ENCODE data around the gene FGF23. TPM values are rescaled to one million over a fixed set of nuclear protein-coding genes. Genes with fewer than 3 reads are reported as not detected.
"Not testable (repeated sequence)": the region's sequence is repeated elsewhere in the genome, so short reads cannot be mapped to it uniquely, and the experiment has no call there.

Gene FGF23
- total RNA-seq, 1 donor from 2014 or later: not detected

DNA sequence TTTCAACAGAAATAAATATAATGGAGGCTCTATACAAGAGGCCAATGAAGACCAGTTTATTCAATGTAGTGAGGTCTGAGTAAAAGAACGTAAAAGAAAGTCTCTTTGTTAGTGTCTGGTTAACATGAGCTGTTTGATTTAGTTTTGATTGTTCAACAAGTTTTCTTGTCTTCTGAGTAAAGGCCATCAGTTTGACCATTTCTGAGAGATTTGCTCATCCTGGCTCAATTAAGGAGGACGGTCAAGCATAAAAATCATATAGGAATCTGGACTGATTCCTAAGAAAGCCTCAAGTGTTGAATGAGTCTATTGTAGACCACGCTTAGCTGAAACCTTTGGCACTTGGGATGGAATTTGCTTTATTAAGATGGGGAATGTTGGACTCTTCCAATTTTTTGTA lies 32.5 kb upstream of the FGF23 start:
- TF ChIP-seq, protein P1, sequence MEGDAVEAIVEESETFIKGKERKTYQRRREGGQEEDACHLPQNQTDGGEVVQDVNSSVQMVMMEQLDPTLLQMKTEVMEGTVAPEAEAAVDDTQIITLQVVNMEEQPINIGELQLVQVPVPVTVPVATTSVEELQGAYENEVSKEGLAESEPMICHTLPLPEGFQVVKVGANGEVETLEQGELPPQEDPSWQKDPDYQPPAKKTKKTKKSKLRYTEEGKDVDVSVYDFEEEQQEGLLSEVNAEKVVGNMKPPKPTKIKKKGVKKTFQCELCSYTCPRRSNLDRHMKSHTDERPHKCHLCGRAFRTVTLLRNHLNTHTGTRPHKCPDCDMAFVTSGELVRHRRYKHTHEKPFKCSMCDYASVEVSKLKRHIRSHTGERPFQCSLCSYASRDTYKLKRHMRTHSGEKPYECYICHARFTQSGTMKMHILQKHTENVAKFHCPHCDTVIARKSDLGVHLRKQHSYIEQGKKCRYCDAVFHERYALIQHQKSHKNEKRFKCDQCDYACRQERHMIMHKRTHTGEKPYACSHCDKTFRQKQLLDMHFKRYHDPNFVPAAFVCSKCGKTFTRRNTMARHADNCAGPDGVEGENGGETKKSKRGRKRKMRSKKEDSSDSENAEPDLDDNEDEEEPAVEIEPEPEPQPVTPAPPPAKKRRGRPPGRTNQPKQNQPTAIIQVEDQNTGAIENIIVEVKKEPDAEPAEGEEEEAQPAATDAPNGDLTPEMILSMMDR (IDR thresholded peaks at IDR 0.05; ENCODE audit: insufficient read depth, low read length, severe bottlenecking): no peak
- Histone ChIP-seq H3K27me3 (ENCODE audit: control insufficient read depth, insufficient read depth, low read length) (no peaks in the 10 kb centered on the region), H3K36me3 (ENCODE audit: control insufficient read depth, insufficient read depth, low read length) (no peaks in the 10 kb centered on the region), H3K4me3 (ENCODE audit: low read depth, low read length) (no peak overlapping the region)
- FAIRE-seq (no peak), DNase-seq (ENCODE audit: low read depth) (no peak)

DNA sequence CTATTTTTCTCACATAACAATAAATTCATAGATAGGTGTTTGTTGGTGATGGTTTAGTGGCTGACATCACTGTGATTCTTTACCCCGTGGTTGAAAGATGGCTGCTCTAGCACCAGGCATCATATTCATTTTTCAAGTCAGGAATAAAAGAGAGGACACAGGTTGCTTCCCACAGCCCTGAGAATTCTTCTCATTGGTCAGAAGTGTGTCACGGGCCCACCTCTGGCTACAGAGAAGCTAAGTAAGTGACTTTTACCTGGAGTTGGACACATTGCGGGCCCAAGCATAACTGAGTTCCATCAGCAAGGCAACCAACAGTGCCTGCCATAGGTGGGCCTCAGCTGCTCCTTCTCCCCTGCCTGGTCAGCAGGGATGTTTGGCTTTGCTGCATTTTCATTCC lies 27.6 kb upstream of the FGF23 start:
- H3K4me3 ChIP-seq (ENCODE audit: low read depth, low read length): no peak overlapping the region

DNA sequence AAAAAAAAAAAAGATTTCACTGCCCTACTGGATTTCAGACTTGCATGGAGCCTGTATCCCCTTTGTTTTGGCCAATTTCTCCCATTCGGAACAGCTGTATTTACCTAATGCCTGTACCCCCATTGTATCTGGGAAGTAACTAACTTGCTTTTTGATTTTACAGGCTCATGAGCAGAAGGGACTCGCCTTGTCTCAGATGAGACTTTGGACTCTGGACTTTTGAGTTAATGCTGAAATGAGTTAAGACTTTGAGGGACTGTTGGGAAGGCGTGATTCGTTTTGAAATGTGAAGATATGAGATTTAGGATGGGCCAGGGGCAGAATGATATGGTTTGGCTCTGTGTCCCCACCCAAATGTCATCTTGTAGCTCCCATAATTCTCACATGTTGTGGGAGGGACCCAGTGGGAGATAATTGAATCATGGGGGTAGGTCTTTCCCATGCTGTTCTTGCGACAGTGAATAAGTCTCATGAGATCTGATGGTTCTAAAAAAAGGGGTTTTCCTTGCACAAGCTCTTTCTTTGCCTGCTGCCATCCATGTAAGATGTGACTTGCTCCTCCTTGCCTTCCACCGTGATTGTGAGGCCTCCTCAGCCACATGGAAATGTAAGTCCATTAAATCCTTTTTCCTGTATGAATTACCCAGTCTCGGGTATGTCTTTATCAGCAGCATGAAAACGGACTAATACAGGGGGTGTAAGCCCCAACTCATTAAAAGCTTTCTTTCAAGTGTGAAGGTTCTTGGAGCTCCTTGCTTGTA lies 25.5 kb upstream of the FGF23 start:
- not testable (repeated sequence) for H3K27me3 ChIP-seq (ENCODE audit: control insufficient read depth, insufficient read depth, low read length); DNase-seq (ENCODE audit: low read depth); FAIRE-seq; H3K36me3 ChIP-seq (ENCODE audit: control insufficient read depth, insufficient read depth, low read length); H3K4me3 ChIP-seq (ENCODE audit: low read depth, low read length)

More for the DNA sequence above, 27.6 kb upstream of the FGF23 start:
- Histone ChIP-seq H3K27me3 (ENCODE audit: control insufficient read depth, insufficient read depth, low read length) (no peaks in the 10 kb centered on the region), H3K36me3 (ENCODE audit: control insufficient read depth, insufficient read depth, low read length) (no peaks in the 10 kb centered on the region)
- FAIRE-seq (no peak), DNase-seq (ENCODE audit: low read depth) (no peak)
- TF ChIP-seq, protein P1 (IDR thresholded peaks at IDR 0.05; ENCODE audit: insufficient read depth, low read length, severe bottlenecking): no peak

GRCh38 chr12:4402996-4403395 lies 23.5 kb upstream of the FGF23 start:
- Histone ChIP-seq H3K36me3 (ENCODE audit: control insufficient read depth, insufficient read depth, low read length) (no peaks in the 10 kb centered on the region), H3K4me3 (ENCODE audit: low read depth, low read length) (no peak overlapping the region), H3K27me3 (ENCODE audit: control insufficient read depth, insufficient read depth, low read length) (no peaks in the 10 kb centered on the region)
- TF ChIP-seq, protein P1 (IDR thresholded peaks at IDR 0.05; ENCODE audit: insufficient read depth, low read length, severe bottlenecking): no peak
- no peak for FAIRE-seq
- no peak for DNase-seq (ENCODE audit: low read depth)

DNA sequence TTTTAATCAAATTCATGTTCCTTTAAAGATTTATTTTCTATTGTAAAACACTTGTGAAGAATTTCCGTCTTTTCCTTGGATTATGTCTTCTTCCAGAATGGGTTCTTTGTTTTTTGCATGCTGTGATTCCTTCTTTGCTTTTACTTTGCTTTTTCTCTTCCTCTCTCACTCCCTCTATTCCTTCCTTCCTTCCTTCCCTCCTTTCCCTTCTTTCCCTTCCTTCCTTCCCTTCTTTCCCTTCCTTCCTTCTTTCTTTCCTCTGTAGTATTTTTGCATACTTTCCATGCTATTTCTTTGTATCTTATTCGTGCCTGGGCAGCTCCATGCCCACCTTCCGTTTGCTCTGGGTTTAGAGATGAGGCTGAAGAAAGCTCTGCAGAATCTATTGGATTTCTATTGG lies 21.6 kb upstream of the FGF23 start:
- TF ChIP-seq, protein P1 (IDR thresholded peaks at IDR 0.05; ENCODE audit: insufficient read depth, low read length, severe bottlenecking): no peak
- DNase-seq (ENCODE audit: low read depth) (no peak), FAIRE-seq (no peak)
- no peaks in the 10 kb centered on the region for H3K36me3 ChIP-seq (ENCODE audit: control insufficient read depth, insufficient read depth, low read length)
- H3K27me3 ChIP-seq (ENCODE audit: control insufficient read depth, insufficient read depth, low read length): no peaks in the 10 kb centered on the region
- no peak overlapping the region for H3K4me3 ChIP-seq (ENCODE audit: low read depth, low read length)

DNA sequence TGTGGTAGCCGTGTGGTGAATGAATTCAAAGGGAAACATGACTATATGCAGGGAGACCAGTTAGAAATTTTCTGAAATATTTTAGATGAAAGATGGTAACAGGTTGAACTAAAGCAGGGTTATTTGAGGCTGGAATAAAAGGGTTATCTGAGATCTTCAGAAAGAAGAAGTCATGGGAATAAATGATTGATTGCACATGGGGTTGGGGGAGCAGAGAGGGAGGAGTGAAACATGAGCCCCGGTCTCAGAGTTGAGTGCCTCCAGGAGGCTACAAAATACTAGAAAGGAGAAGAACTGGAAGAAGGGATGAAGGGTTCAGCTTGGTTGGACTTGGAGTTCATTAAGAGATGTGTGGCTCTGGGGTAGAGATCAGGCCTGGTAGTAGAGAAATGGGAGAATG lies 16.3 kb upstream of the FGF23 start:
- no peak for FAIRE-seq
- no peaks in the 10 kb centered on the region for H3K27me3 ChIP-seq (ENCODE audit: control insufficient read depth, insufficient read depth, low read length)
- TF ChIP-seq, protein P1 (IDR thresholded peaks at IDR 0.05; ENCODE audit: insufficient read depth, low read length, severe bottlenecking): no peak
- H3K36me3 ChIP-seq (ENCODE audit: control insufficient read depth, insufficient read depth, low read length): no peaks in the 10 kb centered on the region
- H3K4me3 ChIP-seq (ENCODE audit: low read depth, low read length): no peak overlapping the region
- no peak for DNase-seq (ENCODE audit: low read depth)
